Endothelial cell of umbilical vein (primary cell): ENCODE data around the gene TRIM29. TPM values are rescaled to one million over a fixed set of nuclear protein-coding genes. Genes with fewer than 3 reads are reported as not detected.

Experiments
- BruUV-seq: library from RNA; stranded (reverse); fragments of 400-500 nt; replicated peaks from 2 replicates; lab custom pipeline; 2021; lab: Mats Ljungman, UMichigan
- CTCF ChIA-PET: fragments of 300-600, 350-600 bp; sonication (Branson Sonifier 250); formaldehyde crosslinking; loops from one replicate; lab custom pipeline; 2021; ENCODE audit warnings: antibody characterized with exemption, inconsistent platforms; lab: Charles Lee
- POLR2A ChIA-PET: fragments of 300-600, 350-600 bp; sonication (Branson Sonifier 250); formaldehyde crosslinking; loops from one replicate; lab custom pipeline; 2021; ENCODE audit warnings: antibody characterized with exemption, inconsistent platforms; lab: Charles Lee
- DNase-seq: peaks from one replicate; pipeline ENCODE4 v3.0.0-alpha.2; 2011; ENCODE audit warnings: low read depth, low spot score
- FAIRE-seq: peaks from 2 replicates; lab custom pipeline; 2011; peaks lifted over from hg19 to GRCh38; lab: Jason Lieb, UNC
- H2AFZ ChIP-seq: 2 replicates; pipeline ENCODE4 v1.6.0; 2012; ENCODE audit warnings: low read depth, low read length, control low read depth, inconsistent platforms
- H3K27ac ChIP-seq: 2 replicates; pipeline ENCODE4 v1.5.1; 2011; ENCODE audit warnings: low read depth, mild to moderate bottlenecking, control low read depth, low read length, moderate library complexity; ENCODE audit not compliant: insufficient read depth
- H3K27me3 ChIP-seq, 2 experiments: 2 replicates each; pipeline versions ENCODE4 v1.6.0 to v1.6.1; 2011; ENCODE audit warnings: low read length in 2 of 2, mixed read lengths in 1 of 2; ENCODE audit not compliant: control insufficient read depth in 2 of 2, insufficient read depth in 2 of 2
- H3K36me3 ChIP-seq, 2 experiments: 2 replicates in 1 of 2; 3 replicates in 1 of 2; pipeline ENCODE4 v1.5.1; 2011; ENCODE audit warnings: low read length in 2 of 2, mild to moderate bottlenecking in 1 of 2, moderate library complexity in 1 of 2; ENCODE audit not compliant: control insufficient read depth in 2 of 2, insufficient read depth in 2 of 2; ENCODE audit errors: extremely low read depth in 1 of 2
- H3K4me1 ChIP-seq: 3 replicates; pipeline ENCODE4 v1.5.1; 2011; ENCODE audit warnings: mild to moderate bottlenecking, low read length; ENCODE audit not compliant: control insufficient read depth, insufficient read depth; ENCODE audit errors: extremely low read depth
- H3K4me2 ChIP-seq: 2 replicates; pipeline ENCODE4 v1.6.1; 2011; ENCODE audit warnings: low read length, control low read depth, mixed read lengths; ENCODE audit not compliant: insufficient read depth
- H3K4me3 ChIP-seq, 3 experiments: fragments of 200-600 bp in 1 of 3; sonication (generic), shearing (Covaris generic) in 1 of 3; replicated peaks in 1 of 3; 2 replicates each; pipeline ENCODE4 v1.5.1; 2011 to 2016; ENCODE audit warnings: control low read depth in 3 of 3, low read length in 3 of 3, mild to moderate bottlenecking in 2 of 3, inconsistent platforms in 1 of 3, low read depth in 1 of 3, moderate library complexity in 1 of 3; ENCODE audit not compliant: insufficient read depth in 1 of 3
- H3K79me2 ChIP-seq: 2 replicates; pipeline ENCODE4 v1.6.0; 2012; ENCODE audit warnings: low read length, inconsistent platforms; ENCODE audit not compliant: control insufficient read depth, insufficient read depth
- H3K9ac ChIP-seq: replicated peaks from 2 replicates; pipeline ENCODE3; 2011; ENCODE audit warnings: low read length, control low read depth; ENCODE audit not compliant: insufficient read depth; ENCODE audit errors: extremely low read depth
- H3K9me1 ChIP-seq: replicated peaks from 3 replicates; pipeline ENCODE4 v1.6.0; 2011; ENCODE audit warnings: mild to moderate bottlenecking, low read length; ENCODE audit not compliant: control insufficient read depth, insufficient read depth; ENCODE audit errors: extremely low read depth
- H3K9me3 ChIP-seq: replicated peaks from 2 replicates; pipeline ENCODE4 v1.5.1; 2012; ENCODE audit warnings: low read length, inconsistent platforms; ENCODE audit not compliant: control insufficient read depth, insufficient read depth
- H4K20me1 ChIP-seq: replicated peaks from 2 replicates; pipeline ENCODE3; 2011; ENCODE audit warnings: mild to moderate bottlenecking, low read length; ENCODE audit not compliant: control insufficient read depth, insufficient read depth; ENCODE audit errors: extremely low read depth
- EZH2 ChIP-seq: IDR thresholded peaks from 2 replicates; pipeline ENCODE4 v1.6.1; 2012; ENCODE audit warnings: borderline replicate concordance, low read depth, mild to moderate bottlenecking, moderate library complexity, low read length, inconsistent platforms; ENCODE audit not compliant: severe bottlenecking
- FOS ChIP-seq: IDR thresholded peaks from 2 replicates; pipeline ENCODE4 v1.6.1; 2011; ENCODE audit warnings: mild to moderate bottlenecking, low read length, moderate library complexity, borderline replicate concordance; ENCODE audit not compliant: insufficient read depth
- GATA2 ChIP-seq: IDR thresholded peaks from 2 replicates; pipeline ENCODE4 v1.7.0; 2011; ENCODE audit warnings: low read depth, mild to moderate bottlenecking, moderate library complexity, mixed read lengths, low read length; ENCODE audit not compliant: insufficient read length, insufficient read depth
- JUN ChIP-seq: IDR thresholded peaks from 2 replicates; pipeline ENCODE4 v1.6.1; 2011; ENCODE audit warnings: borderline replicate concordance, low read depth; ENCODE audit not compliant: insufficient read length, insufficient read depth
- MAX ChIP-seq: IDR thresholded peaks from 2 replicates; pipeline ENCODE4 v1.6.1; 2011; ENCODE audit not compliant: insufficient read depth, insufficient read length
- MYC ChIP-seq: IDR thresholded peaks from one replicate; pipeline ENCODE4 v1.6.1; 2011; ENCODE audit warnings: mild to moderate bottlenecking, low read depth, low read length
- POLR2A ChIP-seq: IDR thresholded peaks from 2 replicates; pipeline ENCODE4 v1.6.1; 2012; ENCODE audit warnings: low read depth, mild to moderate bottlenecking, control low read depth, low read length
- POLR2AphosphoS5 ChIP-seq: IDR thresholded peaks from 2 replicates; pipeline ENCODE4 v1.6.1; 2012; ENCODE audit warnings: low read depth, mild to moderate bottlenecking, control low read depth, low read length, moderate library complexity; ENCODE audit not compliant: insufficient read depth
- dilution Hi-C: fragments of 300-500 bp; cut with MboI; formaldehyde crosslinking; loops from one replicate; pipeline ENCODE4 v1.15.0; 2019; ENCODE audit warnings: low sequenced_read_pairs; ENCODE audit not compliant: extremely low pct_ligation_motif_present
- intact Hi-C: fragments of 100-400 bp; cut with micrococcal nuclease; formaldehyde crosslinking; loops from one replicate; pipeline ENCODE4 v1.10.0; 2022
- polyA plus RNA-seq, 4 experiments: library from polyadenylated mRNA; depleted of rRNA in 3 of 4; stranded (reverse) in 3 of 4; unstranded in 1 of 4; fragments of >200 nt; gene quantifications; 2 replicates each; pipeline versions ENCODE4 v1.2.1 to v1.2.3, GENCODE V29; 2011 to 2012; ENCODE audit warnings: missing spikeins in 1 of 4
- total RNA-seq: library from RNA; stranded (reverse); gene quantifications from 2 replicates; pipeline ENCODE4 v1.2.3, GENCODE V29; 2021
- TF ChIP-seq, protein P1 (sequence below), 2 donors: IDR thresholded peaks; 1 replicate in 1 of 2; 2 replicates in 1 of 2; pipeline ENCODE4 v1.5.1; 2011; ENCODE audit warnings: low read length in 2 of 2, mild to moderate bottlenecking in 2 of 2, moderate library complexity in 2 of 2, control low read depth in 1 of 2, inconsistent platforms in 1 of 2, low read depth in 1 of 2; ENCODE audit not compliant: insufficient read depth in 1 of 2; ENCODE audit errors: extremely low read depth in 1 of 2

Gene TRIM29
- total and polyA plus RNA-seq, 2 donors (not counting 3 experiments of a cell fraction or from before 2014, with no cell fraction given): not detected

DNA sequence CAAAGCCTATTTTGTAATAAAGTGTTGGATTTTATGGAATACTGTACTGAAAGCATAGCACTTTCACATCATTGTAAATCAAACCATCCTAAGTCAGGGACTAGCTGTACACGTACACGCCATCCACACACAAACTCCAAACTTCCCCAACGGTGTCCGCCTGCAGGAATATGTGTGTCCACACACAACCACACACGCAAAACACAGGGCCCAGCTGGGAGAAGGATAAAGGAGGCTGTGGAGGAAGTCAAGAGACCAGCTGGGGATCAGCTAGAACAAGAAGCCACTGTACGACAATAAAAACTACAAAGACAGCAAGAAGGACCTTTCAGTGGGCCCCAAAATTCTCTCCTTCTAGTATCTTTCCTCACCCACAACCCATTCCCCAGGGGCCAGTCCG, 1.6 kb downstream of the TRIM29 start:
- no TSS peak for BruUV-seq
- no peak overlapping the region for H3K9ac ChIP-seq
- no peaks in the 10 kb centered on the region for H3K9me1 ChIP-seq
- DNase-seq (no peak), FAIRE-seq (no peak)
- no peak overlapping the region for H2AFZ ChIP-seq
- H3K79me2 ChIP-seq: no peaks in the 10 kb centered on the region
- no peak overlapping the region for H3K4me3 ChIP-seq
- H3K4me2 ChIP-seq: no peak overlapping the region
- TF ChIP-seq GATA2 (no peak), FOS (no peak), EZH2 (no peak), JUN (no peak), MAX (no peak), POLR2AphosphoS5 (no peak), POLR2A (no peak), MYC (no peak)
- TF ChIP-seq, protein P1, sequence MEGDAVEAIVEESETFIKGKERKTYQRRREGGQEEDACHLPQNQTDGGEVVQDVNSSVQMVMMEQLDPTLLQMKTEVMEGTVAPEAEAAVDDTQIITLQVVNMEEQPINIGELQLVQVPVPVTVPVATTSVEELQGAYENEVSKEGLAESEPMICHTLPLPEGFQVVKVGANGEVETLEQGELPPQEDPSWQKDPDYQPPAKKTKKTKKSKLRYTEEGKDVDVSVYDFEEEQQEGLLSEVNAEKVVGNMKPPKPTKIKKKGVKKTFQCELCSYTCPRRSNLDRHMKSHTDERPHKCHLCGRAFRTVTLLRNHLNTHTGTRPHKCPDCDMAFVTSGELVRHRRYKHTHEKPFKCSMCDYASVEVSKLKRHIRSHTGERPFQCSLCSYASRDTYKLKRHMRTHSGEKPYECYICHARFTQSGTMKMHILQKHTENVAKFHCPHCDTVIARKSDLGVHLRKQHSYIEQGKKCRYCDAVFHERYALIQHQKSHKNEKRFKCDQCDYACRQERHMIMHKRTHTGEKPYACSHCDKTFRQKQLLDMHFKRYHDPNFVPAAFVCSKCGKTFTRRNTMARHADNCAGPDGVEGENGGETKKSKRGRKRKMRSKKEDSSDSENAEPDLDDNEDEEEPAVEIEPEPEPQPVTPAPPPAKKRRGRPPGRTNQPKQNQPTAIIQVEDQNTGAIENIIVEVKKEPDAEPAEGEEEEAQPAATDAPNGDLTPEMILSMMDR (IDR thresholded peaks at IDR 0.05; ENCODE audit: extremely low read depth in 1 of 2, insufficient read depth in 1 of 2, low read depth in 1 of 2, low read length in 2 of 2): no peak
- H3K9me3 ChIP-seq: no peaks in the 10 kb centered on the region
- H3K27me3 ChIP-seq: no peaks in the 10 kb centered on the region
- dilution Hi-C loops: no loop called here
- no peaks in the 10 kb centered on the region for H3K36me3 ChIP-seq
- no peaks in the 10 kb centered on the region for H4K20me1 ChIP-seq
- H3K4me1 ChIP-seq: no peaks in the 10 kb centered on the region
- POLR2A ChIA-PET: no interaction called here
- intact Hi-C loops: no loop called here
- no peak overlapping the region for H3K27ac ChIP-seq
- CTCF ChIA-PET: no interaction called here
